ENCODE measurements around the gene TNS3.

Gene TNS3

DNA sequence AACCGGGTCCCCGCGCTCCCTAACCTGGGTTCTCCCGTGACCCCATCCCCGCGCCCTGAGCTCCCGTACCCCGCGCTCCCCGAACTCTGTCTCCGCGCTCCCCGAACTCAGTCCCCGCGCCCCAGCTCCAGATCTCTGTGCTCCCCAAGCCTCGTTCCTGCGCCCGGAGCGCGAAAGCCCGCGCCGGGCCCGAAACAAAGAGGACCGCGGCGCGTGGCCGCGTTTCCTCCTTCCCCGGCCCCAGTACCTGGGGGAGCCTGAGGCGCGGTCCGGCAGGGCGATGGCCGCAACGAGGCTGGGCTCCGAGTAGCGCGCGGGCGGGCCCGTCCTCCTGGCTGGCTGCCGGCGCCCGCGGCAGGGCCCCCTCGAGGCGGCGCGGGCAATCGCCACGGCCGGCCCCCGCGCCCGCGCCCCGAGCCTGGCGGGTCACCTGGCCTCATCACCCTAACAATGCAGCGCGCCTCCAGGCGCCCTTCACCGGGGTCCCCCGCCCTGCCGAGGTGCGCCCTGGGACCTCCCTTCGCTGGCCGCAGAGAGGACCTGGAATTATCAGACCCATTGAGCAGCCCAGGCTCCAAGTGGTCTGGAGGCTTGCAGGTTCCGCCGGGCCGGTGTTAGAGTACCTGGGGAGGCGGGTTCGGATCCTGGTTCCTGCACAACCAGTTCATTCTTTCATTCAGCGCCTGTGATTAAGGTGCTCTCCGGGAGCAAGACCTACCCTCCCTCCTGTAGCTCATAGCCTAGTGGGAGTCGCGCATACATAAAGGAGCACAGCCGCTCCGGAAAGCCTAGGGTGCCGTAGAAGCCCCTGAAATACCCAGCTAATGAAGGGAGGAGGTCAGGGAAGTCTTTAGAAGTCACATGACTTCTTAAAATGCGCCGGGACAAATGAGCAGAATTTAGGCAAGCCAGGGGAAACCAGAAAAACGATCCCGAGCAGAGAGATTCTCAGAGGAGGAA is at the start of gene TNS3:
Gene TNS3, minus strand, starts transcription at position 308 of the 960 bp plus-strand sequence. CDS start 142,475 bp downstream, outside the sequence.
- TF ChIP-seq, protein P1, sequence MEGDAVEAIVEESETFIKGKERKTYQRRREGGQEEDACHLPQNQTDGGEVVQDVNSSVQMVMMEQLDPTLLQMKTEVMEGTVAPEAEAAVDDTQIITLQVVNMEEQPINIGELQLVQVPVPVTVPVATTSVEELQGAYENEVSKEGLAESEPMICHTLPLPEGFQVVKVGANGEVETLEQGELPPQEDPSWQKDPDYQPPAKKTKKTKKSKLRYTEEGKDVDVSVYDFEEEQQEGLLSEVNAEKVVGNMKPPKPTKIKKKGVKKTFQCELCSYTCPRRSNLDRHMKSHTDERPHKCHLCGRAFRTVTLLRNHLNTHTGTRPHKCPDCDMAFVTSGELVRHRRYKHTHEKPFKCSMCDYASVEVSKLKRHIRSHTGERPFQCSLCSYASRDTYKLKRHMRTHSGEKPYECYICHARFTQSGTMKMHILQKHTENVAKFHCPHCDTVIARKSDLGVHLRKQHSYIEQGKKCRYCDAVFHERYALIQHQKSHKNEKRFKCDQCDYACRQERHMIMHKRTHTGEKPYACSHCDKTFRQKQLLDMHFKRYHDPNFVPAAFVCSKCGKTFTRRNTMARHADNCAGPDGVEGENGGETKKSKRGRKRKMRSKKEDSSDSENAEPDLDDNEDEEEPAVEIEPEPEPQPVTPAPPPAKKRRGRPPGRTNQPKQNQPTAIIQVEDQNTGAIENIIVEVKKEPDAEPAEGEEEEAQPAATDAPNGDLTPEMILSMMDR (IDR thresholded peaks at IDR 0.05; ENCODE audit: low read depth, low read length), result no peak; the same call in none of the 2 replicates
- DNase-seq (ENCODE audit: extremely low read depth, low read depth), result no peak

DNA sequence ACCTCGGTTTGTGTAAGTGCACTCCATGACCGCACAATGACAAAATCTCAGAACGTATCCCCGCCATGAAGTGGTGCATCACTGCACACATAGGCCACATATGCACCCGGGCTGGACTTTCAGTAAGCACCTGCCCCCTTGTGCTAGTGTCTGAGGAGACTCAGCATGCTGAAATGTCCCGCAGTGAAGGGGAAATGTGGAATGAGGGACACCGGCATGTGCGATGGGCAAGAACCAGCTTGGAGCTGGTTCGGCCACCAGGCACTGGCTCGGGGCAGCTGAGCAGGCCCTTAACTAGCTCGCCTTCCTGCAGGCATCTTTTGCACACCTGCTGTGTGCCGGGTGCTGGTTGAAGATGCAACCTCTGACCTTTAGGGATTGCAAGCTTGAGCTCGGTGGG is 49.8 kb upstream of the TNS3 start:
- TF ChIP-seq, protein P1 (IDR thresholded peaks at IDR 0.05; ENCODE audit: low read depth, low read length), result no peak
- DNase-seq (ENCODE audit: extremely low read depth, low read depth), result no peak

DNA sequence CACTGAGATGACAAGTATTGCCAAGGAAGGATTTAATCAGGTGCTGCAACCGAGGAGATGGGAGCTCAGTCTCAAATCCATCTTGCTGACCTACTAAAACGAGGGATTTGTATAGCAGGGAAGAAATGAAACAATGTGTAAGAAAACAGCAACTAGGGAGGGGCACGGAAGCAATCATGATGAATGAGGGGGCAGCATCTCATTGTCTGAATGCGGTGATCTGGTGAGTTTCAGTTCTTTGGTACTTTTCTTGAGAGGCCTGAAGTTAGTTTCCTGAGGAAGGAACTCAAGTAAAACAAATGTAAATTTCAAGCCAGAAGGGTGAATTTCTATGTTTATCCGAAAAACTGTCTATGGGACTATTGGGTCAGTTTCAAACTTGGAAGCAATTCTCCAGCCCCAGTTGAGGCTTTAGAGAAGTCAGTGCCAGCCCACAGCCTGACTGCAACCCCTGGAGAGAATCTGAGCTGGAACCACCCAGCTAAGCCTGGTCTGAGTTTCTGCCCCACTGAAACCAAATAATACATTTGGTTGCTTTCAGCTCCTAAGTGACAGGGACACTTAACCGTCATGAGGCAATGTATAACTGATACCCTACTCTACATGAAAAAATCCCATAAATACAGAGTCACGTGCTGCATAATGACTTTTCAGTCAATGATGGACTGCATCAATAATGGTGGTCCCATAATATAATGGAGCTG is 45.8 kb upstream of the TNS3 start:
- DNase-seq (ENCODE audit: extremely low read depth, low read depth), result no peak
- TF ChIP-seq, protein P1 (IDR thresholded peaks at IDR 0.05; ENCODE audit: low read depth, low read length), result no peak

DNA sequence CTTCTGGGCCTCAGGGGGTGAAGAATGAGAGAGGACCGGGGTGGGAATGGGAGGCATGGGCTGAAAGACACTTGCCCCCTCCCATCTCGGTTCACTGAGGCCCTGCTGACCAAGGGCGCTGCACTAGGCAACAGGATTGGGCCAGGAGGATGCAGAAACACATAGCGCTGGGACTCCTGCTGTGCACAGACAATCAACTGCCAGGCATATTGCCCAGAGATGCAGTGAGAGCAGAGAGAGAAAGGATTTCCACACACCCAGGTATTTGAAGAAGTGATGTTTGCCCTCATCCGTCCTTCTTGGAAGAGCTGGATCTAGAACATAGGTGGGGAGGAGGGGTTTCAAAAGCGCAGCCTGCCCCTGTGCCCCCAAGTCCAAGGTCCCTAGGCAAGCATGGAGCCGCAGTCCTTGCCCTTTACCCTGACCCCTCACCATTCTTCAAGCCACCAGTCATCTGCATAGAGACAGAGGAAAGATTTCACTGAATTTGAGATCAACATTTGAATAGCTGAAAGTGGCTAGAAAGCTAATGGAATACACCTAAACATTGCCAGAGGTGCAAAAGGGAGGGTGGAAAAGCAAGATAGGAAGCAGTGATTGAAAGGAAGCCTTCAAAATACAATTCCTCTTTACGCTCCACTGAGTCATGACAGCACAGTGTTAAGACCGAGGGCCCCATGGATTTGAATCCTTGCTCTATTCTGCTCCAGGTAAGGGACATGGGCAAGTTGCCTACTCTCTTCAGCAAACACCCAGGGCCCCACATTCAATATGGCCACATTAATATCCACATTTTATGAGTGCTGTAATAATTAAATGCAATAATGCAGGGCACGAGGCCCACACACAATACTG is 44.2 kb upstream of the TNS3 start:
- no peak for DNase-seq (ENCODE audit: extremely low read depth, low read depth)
- TF ChIP-seq, protein P1 (IDR thresholded peaks at IDR 0.05; ENCODE audit: low read depth, low read length), result no peak

DNA sequence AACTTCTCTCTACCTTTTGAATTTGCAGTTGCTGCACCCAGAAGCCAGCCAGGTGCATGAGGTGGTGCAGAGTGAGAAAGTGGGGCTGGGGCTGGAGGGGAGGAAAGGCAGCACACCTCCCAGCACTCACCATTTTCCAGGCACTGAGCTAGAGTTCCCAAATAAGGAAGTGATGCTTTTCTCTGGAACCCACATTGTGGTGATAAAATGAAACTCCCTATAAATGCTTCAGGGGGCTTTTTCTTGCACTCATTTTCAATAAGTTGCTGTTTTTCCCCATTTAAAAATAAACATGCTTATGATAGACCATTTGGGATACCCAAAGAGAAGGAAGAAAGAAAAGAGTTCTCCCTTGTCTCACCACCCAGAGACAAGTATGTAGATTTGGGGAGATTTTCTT is 42.8 kb upstream of the TNS3 start:
- DNase-seq (ENCODE audit: extremely low read depth, low read depth), result no peak
- TF ChIP-seq, protein P1 (IDR thresholded peaks at IDR 0.05; ENCODE audit: low read depth, low read length), result no peak

DNA sequence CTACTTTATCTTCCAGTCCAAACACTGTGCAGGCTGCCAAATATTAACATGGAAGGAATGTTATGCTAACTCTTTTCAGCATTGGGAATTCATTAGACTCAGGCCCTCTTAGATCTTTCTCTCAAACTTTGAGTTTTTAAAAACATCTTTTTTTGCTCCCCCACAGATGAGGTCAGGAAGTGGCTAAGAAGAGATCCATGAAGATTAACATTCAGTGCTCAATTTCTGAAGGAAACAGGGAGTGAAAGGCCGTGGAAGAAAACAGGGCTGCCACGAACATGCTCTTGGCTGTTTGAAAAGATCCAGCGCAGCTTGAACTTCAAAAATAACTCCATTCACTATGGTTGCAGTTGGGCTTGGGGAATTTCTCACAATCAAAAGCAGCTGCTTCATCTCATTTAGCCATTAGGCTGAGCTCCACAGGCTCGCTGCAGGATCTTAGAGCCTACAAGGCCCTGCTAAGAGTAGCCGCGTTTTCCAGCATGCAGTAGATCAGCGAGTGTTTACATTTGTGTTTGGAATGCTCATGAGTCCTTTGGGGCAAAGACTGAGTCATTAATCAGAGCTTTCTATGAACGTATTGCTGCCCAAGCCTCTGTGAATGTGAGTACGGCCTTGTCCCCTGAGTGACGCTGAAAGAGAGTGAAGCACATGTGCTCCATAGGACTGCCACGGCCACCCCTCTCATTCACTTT is 41.2 kb upstream of the TNS3 start:
- TF ChIP-seq, protein P1 (IDR thresholded peaks at IDR 0.05; ENCODE audit: low read depth, low read length), result no peak

More for the DNA sequence above, 41.2 kb upstream of the TNS3 start:
- peak; percentile 94 for DNase-seq (ENCODE audit: extremely low read depth, low read depth)

Measured in AG09319 (cell line).